ENCODE results near the gene GEMIN7.

GEMIN7 gene

GRCh38 chr19:45133661-45134060 is 54.6 kb downstream of the GEMIN7 start:
- DNase-seq = no peak

- no peak for DNase-seq
Observed at GRCh38 chr19:45135176-45135885, 56.3 kb downstream of the GEMIN7 start.

DNA sequence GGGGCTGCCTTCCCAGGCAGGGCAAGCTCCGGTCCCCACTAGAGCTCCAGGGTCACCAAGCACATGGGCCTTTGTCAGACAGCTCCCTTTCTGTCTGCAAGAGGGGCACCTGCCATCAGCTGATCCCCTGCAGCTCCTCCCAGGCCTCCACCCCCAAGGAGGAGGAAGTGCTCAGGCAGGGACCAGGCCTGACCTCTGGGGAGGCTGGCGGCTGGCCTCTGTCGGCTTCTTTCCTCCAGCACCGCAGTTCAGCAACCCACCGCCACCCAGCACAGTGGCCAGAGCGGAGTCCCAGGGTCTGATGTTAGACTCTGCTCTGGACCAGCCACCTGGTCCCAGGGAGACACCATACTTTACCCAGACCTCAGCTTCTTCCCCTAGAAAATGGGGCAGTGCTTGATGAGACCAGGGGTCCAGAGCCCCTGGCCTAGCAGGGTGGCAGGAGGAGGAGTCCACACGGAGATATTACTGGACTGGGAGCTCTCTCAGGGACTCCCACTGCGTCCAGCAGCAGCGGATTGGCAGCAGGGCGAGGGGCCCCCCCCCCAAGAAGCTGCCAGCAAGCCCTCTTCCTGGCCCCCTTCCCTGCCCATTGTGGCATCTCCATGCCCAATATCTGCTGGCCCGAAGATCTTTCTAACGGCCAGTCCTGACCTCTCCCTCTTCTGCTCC is 57.6 kb downstream of the GEMIN7 start:
- no peak for DNase-seq

- no peak for DNase-seq
Observed at GRCh38 chr19:45137179-45137761, 58.2 kb downstream of the GEMIN7 start.

DNA sequence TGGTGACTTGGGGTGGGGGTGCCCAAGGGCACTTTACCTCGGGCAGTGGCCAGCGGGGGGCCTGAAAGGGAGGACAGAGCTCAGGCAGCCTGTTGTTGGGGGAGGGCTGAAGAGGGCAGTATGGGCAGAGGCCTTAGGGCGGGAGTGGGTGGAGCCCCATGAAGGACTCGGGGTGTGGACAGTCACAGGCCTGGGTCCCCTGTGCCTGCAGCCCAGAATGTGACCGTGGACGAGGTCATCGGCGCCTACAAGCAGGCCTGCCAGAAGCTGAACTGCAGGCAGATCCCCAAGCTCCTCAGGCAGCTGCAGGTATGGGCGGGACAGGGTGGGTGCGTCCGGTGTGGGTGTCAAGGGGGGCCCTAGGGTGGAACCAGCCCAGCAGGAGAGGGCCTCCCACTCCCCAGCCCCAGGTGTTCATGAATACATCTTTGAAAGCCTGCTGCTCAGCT is 59.3 kb downstream of the GEMIN7 start:
- DNase-seq = no peak

DNA sequence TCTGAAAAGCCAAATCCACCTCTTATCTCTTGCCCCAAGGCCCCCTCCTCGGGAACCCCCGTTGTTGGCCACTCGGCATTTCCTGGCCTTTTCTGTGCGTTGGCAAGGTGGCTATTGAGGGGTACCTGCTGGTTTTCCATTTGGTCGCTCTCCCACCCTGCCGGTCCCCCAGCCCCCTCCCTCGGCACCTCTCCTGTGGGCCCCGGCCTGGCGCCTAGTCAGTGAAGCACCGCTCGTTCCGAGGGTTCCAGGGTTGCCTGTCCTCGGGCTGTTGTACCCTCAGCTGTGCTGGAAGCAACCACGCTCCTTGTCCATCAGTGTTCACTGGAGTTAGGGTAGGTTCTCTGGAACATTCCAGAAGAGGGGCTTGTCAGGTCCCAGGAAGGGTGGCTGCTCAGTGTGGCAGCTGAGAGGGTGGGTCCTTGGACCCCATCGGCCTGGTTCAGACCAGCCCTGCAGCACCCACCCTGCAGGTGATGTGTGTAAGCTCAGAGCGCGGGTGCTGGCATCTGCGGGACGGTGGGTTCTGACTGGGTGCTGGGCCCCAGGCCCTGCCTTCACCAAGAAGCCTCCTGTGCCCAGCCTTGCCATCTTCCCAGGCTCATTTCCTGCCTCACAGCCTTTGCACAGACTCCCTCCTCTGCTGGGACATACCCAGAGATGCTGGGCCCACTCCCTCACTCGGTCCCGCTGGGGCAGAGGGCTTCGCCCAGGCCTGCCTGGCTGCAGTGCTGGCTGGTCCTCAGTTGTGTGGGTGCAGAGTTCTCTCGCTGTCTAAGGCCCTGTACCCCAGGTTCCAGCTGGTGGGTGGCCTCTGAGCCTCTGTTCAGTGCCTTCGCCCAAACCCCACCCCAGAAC is 60.5 kb downstream of the GEMIN7 start:
- DNase-seq = no peak

DNA sequence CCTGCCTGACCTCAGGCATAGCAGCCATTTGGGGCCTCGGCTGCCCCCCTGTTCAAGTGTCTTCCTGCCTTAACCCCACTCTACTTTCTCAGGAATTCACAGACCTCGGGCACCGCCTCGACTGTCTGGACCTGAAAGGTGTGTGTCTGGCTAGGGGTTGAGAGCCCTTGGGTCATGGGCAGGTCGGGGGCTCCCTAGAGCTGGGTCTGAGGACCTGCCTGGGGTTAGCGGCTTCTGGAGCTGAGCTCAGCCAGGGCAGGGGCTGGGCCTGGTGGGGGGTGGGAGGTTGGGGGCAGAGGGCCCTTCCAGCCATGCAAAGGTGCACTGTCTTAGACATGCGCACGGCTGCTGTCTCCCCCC is 61.1 kb downstream of the GEMIN7 start:
- DNase-seq = no peak

DNA sequence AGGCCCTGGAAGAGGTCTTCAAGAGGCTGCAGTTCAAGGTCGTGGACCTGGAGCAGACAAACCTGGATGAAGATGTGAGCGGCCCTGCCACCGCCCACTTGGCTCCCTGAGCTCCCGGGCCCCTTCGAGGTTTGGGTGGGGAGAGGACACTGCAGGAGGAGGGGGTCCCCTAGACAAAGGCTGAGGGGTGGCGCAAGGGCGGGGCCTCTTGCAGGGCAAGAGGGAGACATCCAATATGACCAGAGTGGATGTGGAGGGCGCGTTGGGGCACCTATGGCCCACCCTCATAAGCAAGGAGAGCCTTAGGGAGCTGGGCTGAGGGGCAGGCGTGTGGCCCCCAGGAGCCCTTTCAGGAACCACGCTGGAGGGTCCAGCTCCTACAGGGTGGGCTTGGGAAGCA is 61.5 kb downstream of the GEMIN7 start:
- no peak for DNase-seq
